GM12864 (cell line): Measurements from ENCODE around the gene MRPS27.
"Not testable (repeated sequence)": the region's sequence is repeated elsewhere in the genome, so short reads cannot be mapped to it uniquely, and the experiment has no call there.

Source experiments
- DNase-seq: peaks from one replicate; pipeline ENCODE4 v3.0.0-alpha.2; 2011; ENCODE audit warnings: low read depth
- H3K4me3 ChIP-seq: 2 replicates; pipeline ENCODE4 v1.5.1; 2011; ENCODE audit warnings: mild to moderate bottlenecking, low read depth, low read length, control low read depth
- CTCF ChIP-seq: IDR thresholded peaks from 2 replicates; pipeline ENCODE4 v1.5.1; 2011; ENCODE audit warnings: low read depth, mild to moderate bottlenecking, moderate library complexity, low read length, control low read depth, inconsistent platforms; ENCODE audit errors: missing control alignments

Gene MRPS27

GRCh38 chr5:72328172-72328571 lies 8.1 kb upstream of the MRPS27 start:
- DNase-seq, result no peak
- no peak for TF ChIP-seq CTCF
- no peak overlapping the region for H3K4me3 ChIP-seq

DNA sequence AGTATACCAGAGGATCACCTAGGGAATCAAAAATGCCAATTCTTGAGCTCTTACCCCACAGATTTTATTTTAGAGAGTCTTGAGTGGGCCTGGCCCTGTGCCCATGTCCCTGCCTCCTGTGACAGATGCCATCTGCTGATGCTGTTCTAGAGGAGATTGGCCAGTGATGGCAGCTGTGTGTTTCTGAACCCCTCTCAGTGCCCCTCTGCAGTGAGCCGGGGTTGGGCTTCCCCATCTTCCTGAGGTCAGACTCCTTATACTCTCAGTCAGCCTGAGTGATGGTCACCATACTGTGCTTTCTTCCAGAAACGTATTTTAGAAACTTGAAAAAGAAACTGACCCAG lies 6.2 kb upstream of the MRPS27 start:
- H3K4me3 ChIP-seq, result no peak overlapping the region
- TF ChIP-seq CTCF, result no peak
- no peak for DNase-seq

DNA sequence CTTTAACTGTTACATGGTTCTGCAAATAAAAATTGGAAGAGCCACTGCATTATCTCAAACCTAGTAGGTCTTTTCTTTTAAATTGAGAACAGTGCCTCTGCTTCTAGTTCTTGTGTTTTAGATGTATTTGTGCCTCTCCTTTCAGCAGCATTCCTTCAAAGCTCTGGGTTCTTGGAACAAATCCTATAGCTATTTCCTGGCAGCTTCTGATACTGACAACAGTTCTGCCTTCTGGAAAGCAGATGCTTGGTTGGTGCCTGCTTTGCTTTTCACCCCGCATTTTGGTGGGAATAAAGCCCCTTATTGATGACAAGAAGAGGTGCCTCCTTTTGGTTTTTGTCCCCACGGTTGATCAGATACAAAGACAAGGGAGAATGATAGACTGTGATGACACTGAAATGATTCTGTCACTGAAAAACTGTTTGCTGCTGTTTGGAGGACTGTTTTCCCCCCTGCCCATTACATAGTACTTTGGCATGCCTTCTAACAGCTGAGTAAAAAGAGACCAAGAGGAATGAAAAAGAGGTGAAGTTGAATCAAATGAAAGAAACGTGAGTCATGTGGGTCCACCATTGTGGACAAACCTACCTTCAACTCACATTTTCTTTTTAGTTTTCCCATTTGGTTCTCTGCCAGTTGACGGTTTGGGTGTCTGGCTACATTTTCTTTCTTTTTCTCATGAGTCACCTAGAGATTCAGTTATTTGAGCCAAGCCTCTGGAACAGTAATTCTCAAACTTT lies 5.7 kb upstream of the MRPS27 start:
- TF ChIP-seq CTCF, result no peak
- DNase-seq, result no peak
- H3K4me3 ChIP-seq, result no peak overlapping the region

- TF ChIP-seq CTCF, result no peak
- no peak overlapping the region for H3K4me3 ChIP-seq
- DNase-seq, result no peak
These were observed 4.3 kb upstream of the MRPS27 start for GRCh38 chr5:72324189-72324825.

DNA sequence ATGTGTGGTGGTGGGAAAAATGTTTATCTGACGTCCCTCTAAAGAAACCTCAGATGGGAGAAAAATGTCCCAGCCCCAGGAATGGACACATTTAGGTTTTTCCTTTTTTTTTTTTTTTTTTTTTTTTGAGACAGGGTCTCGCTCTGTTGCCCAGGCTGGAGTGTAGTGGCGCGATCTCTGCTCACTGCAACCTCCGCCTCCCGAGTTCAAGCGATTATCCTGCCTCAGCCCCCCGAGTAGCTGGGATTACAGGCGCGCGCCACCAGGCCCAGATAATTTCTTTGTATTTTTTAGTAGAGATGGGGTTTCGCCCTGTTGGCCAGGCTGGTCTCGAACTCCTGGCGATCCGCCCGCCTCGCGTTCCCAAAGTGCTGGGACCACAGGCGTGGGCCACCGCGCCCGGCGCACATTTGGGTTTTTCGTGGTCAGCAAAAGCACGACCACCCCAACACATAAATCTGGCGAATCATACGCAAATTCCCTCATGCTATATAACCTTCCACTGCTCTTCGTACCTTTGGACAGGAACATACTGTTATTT lies 535 bp downstream of the MRPS27 start:
- not testable (repeated sequence) for DNase-seq
- H3K4me3 ChIP-seq, result peak overlapping the region; percentile 92

- H3K4me3 ChIP-seq, result no peak overlapping the region
- no peak for DNase-seq
- TF ChIP-seq CTCF, result no peak
These were observed 5.4 kb downstream of the MRPS27 start for GRCh38 chr5:72314571-72315172.

- no peak for TF ChIP-seq CTCF
- no peak for DNase-seq
- no peak overlapping the region for H3K4me3 ChIP-seq
These were observed 6.9 kb downstream of the MRPS27 start for GRCh38 chr5:72313141-72313540.
